Aorta (tissue), 5 donors: ENCODE results near the gene ITGA2B. TPM values are rescaled to one million over a fixed set of nuclear protein-coding genes. Genes with fewer than 3 reads are reported as not detected.

ENCODE experiments used
- ATAC-seq: fragments of 200-7000 bp; cut with Tn5 transposase; one replicate; pipeline ENCODE4 v1.9.1; 2022; ENCODE audit warnings: moderate library complexity; ENCODE audit not compliant: low FRiP score
- DNase-seq, 2 donors: peaks; one replicate each; pipeline ENCODE4 v3.0.0-alpha.2; 2020
- H3K27ac ChIP-seq, 2 donors: one replicate each; pipeline ENCODE4 v1.5.1; 2013; ENCODE audit warnings: low read length in 2 of 2, mild to moderate bottlenecking in 2 of 2, moderate library complexity in 2 of 2, control low read depth in 1 of 2, inconsistent platforms in 1 of 2, low read depth in 1 of 2
- H3K27me3 ChIP-seq, 2 donors: one replicate each; pipeline ENCODE4 v1.6.1; 2013; ENCODE audit warnings: control low read depth in 1 of 2, low read length in 1 of 2, mild to moderate bottlenecking in 1 of 2, moderate library complexity in 1 of 2; ENCODE audit not compliant: insufficient read depth in 2 of 2, control insufficient read depth in 1 of 2
- H3K36me3 ChIP-seq, 2 donors: one replicate each; pipeline ENCODE4 v1.6.1; 2013; ENCODE audit warnings: control low read depth in 1 of 2, low read length in 1 of 2, mild to moderate bottlenecking in 1 of 2; ENCODE audit not compliant: insufficient read depth in 2 of 2, control insufficient read depth in 1 of 2
- H3K4me1 ChIP-seq, 2 donors: one replicate each; pipeline ENCODE4 v1.6.1; 2013; ENCODE audit warnings: low read length in 2 of 2, control low read depth in 1 of 2, mild to moderate bottlenecking in 1 of 2, moderate library complexity in 1 of 2; ENCODE audit not compliant: insufficient read depth in 2 of 2, control insufficient read depth in 1 of 2
- H3K4me3 ChIP-seq, 2 donors: one replicate each; pipeline ENCODE4 v1.5.1; 2013; ENCODE audit warnings: low read length in 2 of 2, control low read depth in 1 of 2, mild to moderate bottlenecking in 1 of 2
- H3K9me3 ChIP-seq: one replicate; pipeline ENCODE4 v1.6.1; 2013; ENCODE audit warnings: mild to moderate bottlenecking, low read length; ENCODE audit not compliant: control insufficient read depth
- WGBS, 2 donors: extraction: QIAGEN DNeasy Blood & Tissue Kit; methylation state at CpG; one replicate each; pipeline ENCODE4 v1.1.7; 2013; 5-methylcytosine and 5-hydroxymethylcytosine counted together
- intact Hi-C, 2 donors: fragments of 100-400 bp; cut with DNase I; formaldehyde crosslinking; loops; one replicate each; pipeline versions ENCODE4 v1.14.2 to v1.15.0; 2022
- polyA plus RNA-seq, 2 donors: library from polyadenylated mRNA; stranded (reverse); fragments of 200-250 nt; gene quantifications; one replicate each; pipeline ENCODE4 v1.2.3, GENCODE V29; 2013
- total RNA-seq, 2 donors: library from RNA; stranded (reverse); fragmentation: NEBNext Ultra II Directional; extraction: Animal tissue kit (Norgen Biotek cat#: 25700); gene quantifications; one replicate each; pipeline ENCODE4 v1.2.1, GENCODE V29; 2021
- donor health status: healthy with polysubstance abuse.
- donor health status: Bipolar disorder and iron deficiency.
- donor health status: DM: no; HTN: no; CAD: no.
- donor health status: DM: no; HTN: no; CAD: no.
- donor health status: DM: yes; HTN: yes; CAD: no.

The ITGA2B gene
- total and polyA plus RNA-seq, 4 donors, result 0.38 to 3.4 (median 2.2) TPM

GRCh38 chr17:44384823-44385286 is 4.6 kb downstream of the ITGA2B start:
- Histone ChIP-seq H3K27ac (no peak overlapping the region), H3K4me1 (no peaks in the 10 kb centered on the region), H3K27me3 (no peaks in the 10 kb centered on the region), H3K9me3 (no peaks in the 10 kb centered on the region), H3K4me3 (peak overlapping the region; percentile 10 to 21), H3K36me3 (no peaks in the 10 kb centered on the region)
- ATAC-seq (peak; percentile 52), DNase-seq (peak in 1 of 2 donors; percentile 76)
- WGBS, 2 donors, result 2 to 6% methylated on average over 26 of the region's 26 CpGs
- intact Hi-C loops, result loop anchor here in 1 of 2 donors (10.0 kb wide), 1 partner anchor 120 kb away; the partner anchor contains the start of gene GPATCH8

GRCh38 chr17:44384281-44384822 is 5.1 kb downstream of the ITGA2B start:
- Histone ChIP-seq H3K27ac (no peak overlapping the region), H3K9me3 (no peaks in the 10 kb centered on the region), H3K4me1 (no peaks in the 10 kb centered on the region), H3K36me3 (no peaks in the 10 kb centered on the region), H3K27me3 (no peaks in the 10 kb centered on the region), H3K4me3 (no peak overlapping the region)
- intact Hi-C loops, result loop anchor here in 1 of 2 donors (10.0 kb wide), 1 partner anchor 120 kb away; the partner anchor contains the start of gene GPATCH8
- 23% methylated on average over 29 of the region's 29 CpGs for WGBS, 2 donors
- DNase-seq (peak in 1 of 2 donors; percentile 69), ATAC-seq (no peak)

- H3K4me3 ChIP-seq, result no peak overlapping the region
- H3K36me3 ChIP-seq, result no peaks in the 10 kb centered on the region
- no peak for ATAC-seq
- H3K27ac ChIP-seq, result no peak overlapping the region
- peak in 1 of 2 donors; percentile 68 for DNase-seq
- no peaks in the 10 kb centered on the region for H3K4me1 ChIP-seq
- 74 to 76% methylated on average over 16 of the region's 16 CpGs for WGBS, 2 donors
- no peaks in the 10 kb centered on the region for H3K27me3 ChIP-seq
- no peaks in the 10 kb centered on the region for H3K9me3 ChIP-seq
- intact Hi-C loops, result loop anchor here in 1 of 2 donors (10.0 kb wide), 1 partner anchor 121 kb away; the partner anchor contains the start of gene GPATCH8
Observed at GRCh38 chr17:44383861-44384260, 5.6 kb downstream of the ITGA2B start.

GRCh38 chr17:44383363-44383762 is 6.1 kb downstream of the ITGA2B start:
- H3K36me3 ChIP-seq, result no peaks in the 10 kb centered on the region
- intact Hi-C loops, result loop anchor here in 1 of 2 donors (10.0 kb wide), 1 partner anchor 121 kb away; the partner anchor contains the start of gene GPATCH8
- WGBS, 2 donors, result 95 to 96% methylated on average over 15 of the region's 15 CpGs

GRCh38 chr17:44382917-44383316 is 6.5 kb downstream of the ITGA2B start:
- H3K27ac ChIP-seq, result no peak overlapping the region
- no peaks in the 10 kb centered on the region for H3K9me3 ChIP-seq
- no peaks in the 10 kb centered on the region for H3K27me3 ChIP-seq
- intact Hi-C loops, result loop anchor here in 1 of 2 donors (10.0 kb wide), 1 partner anchor 122 kb away; the partner anchor contains the start of gene GPATCH8
- H3K4me1 ChIP-seq, result no peaks in the 10 kb centered on the region
- H3K4me3 ChIP-seq, result no peak overlapping the region
- ATAC-seq (no peak), DNase-seq (peak in 1 of 2 donors; percentile 49)
- no peaks in the 10 kb centered on the region for H3K36me3 ChIP-seq
- 87 to 92% methylated on average over 6 of the region's 6 CpGs for WGBS, 2 donors

More at GRCh38 chr17:44383363-44383762, 6.1 kb downstream of the ITGA2B start:
- H3K27ac ChIP-seq, result no peak overlapping the region
- no peak for ATAC-seq
- peak in 1 of 2 donors; percentile 61 for DNase-seq
- no peak overlapping the region for H3K4me3 ChIP-seq
- H3K4me1 ChIP-seq, result no peaks in the 10 kb centered on the region
- no peaks in the 10 kb centered on the region for H3K27me3 ChIP-seq
- H3K9me3 ChIP-seq, result no peaks in the 10 kb centered on the region

GRCh38 chr17:44381810-44382305 is 7.6 kb downstream of the ITGA2B start:
- H3K9me3 ChIP-seq, result no peaks in the 10 kb centered on the region
- 82 to 85% methylated on average over 4 of the region's 4 CpGs for WGBS, 2 donors
- H3K4me1 ChIP-seq, result no peaks in the 10 kb centered on the region
- intact Hi-C loops, result loop anchor here in 1 of 2 donors (10.0 kb wide), 1 partner anchor 123 kb away; the partner anchor contains the start of gene GPATCH8
- no peak overlapping the region for H3K4me3 ChIP-seq
- H3K27me3 ChIP-seq, result no peaks in the 10 kb centered on the region
- no peak overlapping the region for H3K27ac ChIP-seq
- DNase-seq (no peak), ATAC-seq (no peak)
- no peaks in the 10 kb centered on the region for H3K36me3 ChIP-seq

GRCh38 chr17:44380767-44381166 is 8.7 kb downstream of the ITGA2B start:
- Histone ChIP-seq H3K9me3 (no peaks in the 10 kb centered on the region), H3K4me3 (no peak overlapping the region), H3K4me1 (no peaks in the 10 kb centered on the region), H3K27me3 (no peaks in the 10 kb centered on the region), H3K36me3 (no peaks in the 10 kb centered on the region), H3K27ac (no peak overlapping the region)
- intact Hi-C loops, result loop anchor here in 1 of 2 donors (10.0 kb wide), 1 partner anchor 124 kb away; the partner anchor contains the start of gene GPATCH8
- no peak for ATAC-seq
- peak in 1 of 2 donors; percentile 27 for DNase-seq
- WGBS, 2 donors, result 75 to 77% methylated on average over 9 of the region's 9 CpGs

- 91 to 93% methylated on average over 10 of the region's 10 CpGs for WGBS, 2 donors
Observed at GRCh38 chr17:44379887-44380286, 9.6 kb downstream of the ITGA2B start.

More at GRCh38 chr17:44379887-44380286, 9.6 kb downstream of the ITGA2B start:
- H3K9me3 ChIP-seq, result no peaks in the 10 kb centered on the region
- no peaks in the 10 kb centered on the region for H3K27me3 ChIP-seq
- intact Hi-C loops, result loop anchor here in 1 of 2 donors (10.0 kb wide), 1 partner anchor 125 kb away; the partner anchor contains the start of gene GPATCH8
- no peak for DNase-seq
- H3K4me3 ChIP-seq, result no peak overlapping the region
- no peak for ATAC-seq
- no peaks in the 10 kb centered on the region for H3K4me1 ChIP-seq
- no peak overlapping the region for H3K27ac ChIP-seq
- H3K36me3 ChIP-seq, result no peaks in the 10 kb centered on the region
